B cell (primary cell): ENCODE data around the gene LSM3.

Experiments used
- CTCF ChIP-seq: fragments of 200-600 bp; IDR thresholded peaks from one replicate; pipeline ENCODE4 v1.8.0; 2022; ENCODE audit warnings: antibody characterized with exemption, mild to moderate bottlenecking
- EZH2 ChIP-seq: IDR thresholded peaks from 2 replicates; pipeline ENCODE4 v1.6.1; 2012; ENCODE audit warnings: borderline replicate concordance, low read depth, mild to moderate bottlenecking, moderate library complexity, low read length; ENCODE audit not compliant: insufficient read depth, poor library complexity, severe bottlenecking

GRCh38 chr3:14238930-14239329 is 60.3 kb downstream of the LSM3 start:
- TF ChIP-seq CTCF, result no peak
- TF ChIP-seq EZH2, result no peak
